GM21367 (cell line): ENCODE measurements around the gene TNS4.

Experiments
- ATAC-seq: cut with Tn5 transposase; IDR thresholded peaks from one replicate; pipeline ENCODE4 v1.9.1; 2021; ENCODE audit not compliant: unreplicated experiment

TNS4 gene

DNA sequence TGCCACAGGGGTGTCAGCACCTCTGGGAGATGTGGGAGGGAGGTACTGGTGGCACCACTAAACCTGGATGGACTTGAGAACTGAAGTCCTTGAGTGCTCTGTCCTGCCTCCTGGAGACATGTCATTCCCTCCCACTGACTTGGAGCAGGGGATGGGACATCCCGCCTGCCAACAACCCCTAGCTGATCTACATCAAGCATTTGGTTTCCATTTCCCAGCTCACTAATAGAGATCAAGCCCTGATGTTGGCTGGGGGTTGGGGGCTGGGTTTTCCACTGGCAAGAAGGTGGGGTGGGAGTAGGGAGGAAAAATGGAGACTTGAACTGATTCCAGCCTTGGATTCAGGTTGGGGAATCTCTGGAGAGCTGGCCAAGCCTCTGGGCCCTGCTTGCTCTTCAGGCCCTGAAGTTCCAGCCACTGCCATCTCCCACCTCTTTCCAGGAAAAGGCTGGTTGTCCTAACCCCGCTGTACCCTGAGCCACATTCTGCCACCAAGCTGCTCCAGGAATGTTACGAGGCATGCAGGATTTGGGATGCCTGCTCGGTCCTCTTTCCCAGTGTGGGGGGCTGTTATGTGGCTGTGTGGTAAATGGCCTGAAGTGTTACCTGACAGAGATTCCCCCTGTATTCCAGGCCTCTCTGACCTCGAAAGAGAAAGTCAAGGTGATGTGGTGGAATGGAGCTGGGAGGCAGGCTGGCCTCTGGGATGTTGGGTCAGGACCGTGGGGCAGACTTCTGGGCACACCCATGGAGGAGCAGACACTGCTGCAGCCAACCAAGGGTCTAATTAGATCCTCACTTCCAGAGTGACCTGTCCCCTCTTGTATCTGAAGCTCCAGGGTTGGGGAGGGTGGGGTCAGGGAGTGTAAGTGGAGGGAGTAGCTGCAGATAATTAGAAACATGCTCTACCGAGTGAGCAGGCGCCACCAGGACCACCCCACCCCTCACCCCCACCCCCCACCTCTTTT, 41.5 kb downstream of the TNS4 start:
- no peak for ATAC-seq

DNA sequence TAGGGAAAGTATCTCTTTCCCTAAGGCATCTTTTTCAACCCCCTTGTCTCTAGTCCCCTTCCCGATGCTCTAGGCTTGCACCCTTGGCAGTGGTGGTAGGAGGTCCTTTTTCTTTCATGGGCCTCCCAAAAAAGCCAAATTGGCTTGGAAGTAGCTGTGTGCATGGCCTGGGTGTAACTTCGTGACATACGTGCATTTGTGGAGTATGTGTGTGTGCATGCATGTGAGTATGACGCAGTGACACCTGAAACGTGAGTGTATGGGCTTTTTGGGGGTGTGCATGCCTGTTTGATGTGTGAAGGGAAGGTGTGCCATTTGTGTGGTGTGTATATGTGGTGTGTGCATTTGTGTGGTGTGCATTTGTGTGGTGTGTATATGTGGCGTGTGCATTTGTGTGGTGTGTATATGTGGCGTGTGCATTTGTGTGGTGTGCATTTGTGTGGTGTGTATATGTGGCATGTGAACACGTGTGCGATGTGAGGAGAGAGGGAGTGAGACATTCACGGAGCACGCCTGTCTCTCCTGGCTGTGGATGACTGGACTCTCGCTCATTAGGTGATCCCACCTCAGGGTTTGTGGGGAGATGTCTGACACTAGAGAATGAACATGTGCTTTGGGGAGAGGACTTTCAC, 42.5 kb downstream of the TNS4 start:
- no peak for ATAC-seq

DNA sequence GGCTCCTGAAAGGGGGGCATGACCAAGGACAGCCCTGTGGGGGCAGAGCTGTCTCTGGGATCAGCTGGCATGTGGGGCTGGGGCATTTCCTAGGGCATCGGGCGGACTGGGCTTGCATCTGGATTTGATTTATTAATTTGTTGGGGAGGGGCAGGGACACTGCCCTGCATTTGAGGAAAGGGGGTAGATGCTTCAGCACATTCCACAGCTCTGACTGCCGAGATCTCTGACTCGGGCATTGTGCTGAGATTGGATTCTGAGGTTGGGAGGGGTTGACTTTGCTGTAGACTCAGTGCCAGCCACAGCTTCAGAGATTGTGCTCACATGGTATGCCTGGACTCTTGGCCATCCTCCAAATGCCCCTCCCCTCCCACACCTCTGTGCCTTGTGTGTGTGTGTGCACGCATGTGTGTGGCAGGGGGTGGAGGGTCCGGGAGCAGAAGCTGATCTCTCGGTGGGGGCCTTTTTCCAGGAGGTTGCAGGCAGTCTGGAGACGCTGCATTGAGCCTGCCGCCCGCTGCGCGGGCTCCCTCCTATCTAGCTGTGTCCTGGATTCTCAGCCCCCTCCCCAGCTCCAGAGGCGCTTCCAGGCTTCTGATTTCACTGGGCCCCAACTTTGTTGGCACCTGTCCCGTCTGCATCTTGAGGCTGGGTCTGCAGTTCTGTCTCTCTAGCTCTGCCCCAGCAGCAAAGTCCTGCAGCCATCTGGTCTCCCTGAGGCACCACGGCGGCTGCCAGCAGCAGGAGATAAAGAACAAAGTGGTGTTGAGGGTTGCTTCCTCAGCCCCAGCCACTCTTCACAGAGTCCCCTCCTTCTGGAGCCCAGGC, 43.2 kb downstream of the TNS4 start:
- ATAC-seq, result no peak

GRCh38 chr17:40457369-40457768, 44.1 kb downstream of the TNS4 start:
- ATAC-seq, result no peak

- no peak for ATAC-seq
These were observed 44.9 kb downstream of the TNS4 start for GRCh38 chr17:40456396-40456951.

DNA sequence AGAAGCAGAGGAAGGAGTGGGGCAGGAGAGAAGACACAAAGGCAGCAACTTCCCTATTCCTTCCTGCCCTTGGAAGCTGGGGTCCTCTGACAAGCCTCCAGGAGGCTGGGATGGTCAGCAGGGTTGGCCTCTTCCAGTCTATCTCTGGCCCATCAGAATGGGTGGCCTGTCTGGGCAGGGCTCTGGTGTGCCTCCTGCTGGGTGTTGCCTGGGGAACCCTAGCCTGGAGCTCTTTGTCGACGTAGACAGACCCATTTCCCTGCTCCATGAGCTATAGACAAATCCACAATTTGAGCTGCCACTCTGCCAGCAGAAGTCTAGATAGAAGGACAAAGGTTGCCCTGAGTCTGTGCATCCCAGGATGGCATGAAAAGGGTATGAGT, 46.8 kb downstream of the TNS4 start:
- no peak for ATAC-seq

- no peak for ATAC-seq
These were observed 47.4 kb downstream of the TNS4 start for GRCh38 chr17:40453881-40454612.

DNA sequence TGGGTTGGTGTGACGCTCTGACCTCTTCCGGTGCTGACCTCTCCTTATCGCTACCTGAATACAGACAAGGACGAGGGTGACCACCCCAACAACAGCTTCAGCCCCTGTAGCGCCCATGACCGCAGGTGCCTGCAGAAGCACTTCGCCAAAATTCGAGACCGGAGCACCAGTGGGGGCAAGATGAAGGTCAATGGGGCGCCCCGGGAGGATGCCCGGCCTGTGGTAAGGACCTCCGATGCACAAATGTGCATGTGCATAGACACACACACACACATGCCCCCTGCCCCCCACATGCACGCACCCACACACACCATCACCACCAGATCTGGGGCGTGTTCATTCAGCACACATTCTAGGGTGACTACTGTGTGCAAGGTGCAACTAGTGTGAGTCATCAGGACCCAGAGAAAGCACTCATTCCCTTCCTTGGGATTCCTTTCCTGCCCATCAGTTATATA, 48.5 kb downstream of the TNS4 start:
- no peak for ATAC-seq

DNA sequence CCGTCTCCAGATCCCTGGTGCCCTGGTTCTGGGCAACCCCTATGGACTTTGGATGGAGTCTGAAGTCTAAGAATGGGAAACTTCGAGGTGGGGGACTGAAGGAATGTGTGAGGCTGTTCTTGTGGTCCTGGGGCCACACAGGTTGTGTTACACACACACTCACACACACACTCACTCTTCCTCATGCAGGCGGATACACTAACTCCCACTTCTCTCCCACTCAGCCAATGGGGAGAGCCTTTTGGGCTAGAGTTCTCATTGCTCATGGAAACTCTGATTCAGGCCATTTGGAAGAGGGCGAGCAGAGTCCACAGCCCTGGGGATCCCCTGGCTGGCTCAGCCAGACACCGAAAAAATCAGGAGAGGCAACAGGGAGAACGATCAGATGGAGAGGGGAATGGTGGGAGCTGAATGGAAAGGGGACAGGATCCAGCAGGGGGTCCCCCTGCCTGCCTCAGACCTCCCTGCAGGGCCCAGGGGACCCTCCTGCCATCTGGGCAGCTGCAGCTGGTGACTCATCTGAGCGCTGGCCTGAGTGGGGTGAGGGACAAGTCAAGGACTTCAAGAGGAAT, 49.1 kb downstream of the TNS4 start:
- no peak for ATAC-seq

GRCh38 chr17:40451420-40451819, 50.0 kb downstream of the TNS4 start:
- ATAC-seq, result no peak

- ATAC-seq, result no peak
These were observed 51.2 kb downstream of the TNS4 start for GRCh38 chr17:40450175-40450574.

GRCh38 chr17:40448639-40449261, 52.7 kb downstream of the TNS4 start:
- no peak for ATAC-seq

GRCh38 chr17:40448213-40448638, 53.2 kb downstream of the TNS4 start:
- no peak for ATAC-seq

GRCh38 chr17:40447806-40448205, 53.6 kb downstream of the TNS4 start:
- no peak for ATAC-seq

GRCh38 chr17:40447148-40447644, 54.2 kb downstream of the TNS4 start:
- no peak for ATAC-seq

- ATAC-seq, result no peak
These were observed 55.5 kb downstream of the TNS4 start for GRCh38 chr17:40445751-40446468.

DNA sequence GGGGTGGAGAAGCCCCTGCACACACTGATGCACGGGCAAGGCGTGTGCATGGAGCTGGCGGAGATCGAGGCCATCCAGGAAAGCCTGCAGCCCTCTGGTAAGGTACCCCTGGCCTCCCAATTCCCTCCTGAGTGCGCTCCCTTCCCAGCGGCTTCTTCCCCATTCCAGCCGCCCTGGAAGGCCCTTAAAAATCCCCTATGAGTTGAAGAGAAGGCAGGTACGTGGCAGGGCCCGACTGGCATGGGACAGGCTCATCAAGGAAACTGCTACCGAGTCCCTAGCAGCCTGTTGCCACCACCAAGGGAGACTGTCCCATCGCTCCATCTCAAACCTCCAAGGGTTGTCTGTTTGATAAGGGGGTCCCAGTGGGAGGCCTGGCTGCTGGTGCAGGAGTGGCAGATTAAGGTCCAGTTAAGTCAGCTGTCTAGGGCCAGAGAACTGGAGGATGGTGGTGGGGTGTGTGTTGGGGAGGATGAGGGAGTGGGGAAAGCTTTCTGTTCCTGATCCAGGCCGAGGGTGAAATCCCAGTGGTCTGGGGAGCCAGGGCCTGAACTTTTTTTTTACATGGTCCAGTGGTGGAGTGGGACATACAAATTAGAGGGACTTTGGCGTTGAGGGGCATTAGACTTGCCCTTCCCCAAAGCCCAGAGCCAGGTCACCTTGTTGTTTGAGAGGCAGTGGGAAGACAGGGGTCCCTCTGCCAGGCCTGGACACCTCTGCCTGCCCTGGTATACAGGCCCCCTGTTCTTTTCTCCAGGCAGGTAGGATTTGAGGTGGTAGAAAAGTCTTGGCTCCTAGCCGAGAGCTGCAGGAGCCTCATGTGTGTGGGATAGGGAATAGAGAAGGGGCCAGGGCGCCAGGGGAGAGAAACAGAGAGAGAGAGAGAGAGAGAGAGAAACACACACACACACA, 57.2 kb downstream of the TNS4 start:
- ATAC-seq, result no peak
